Breast epithelium (tissue), 4 donors: Measurements from ENCODE around the gene SALL1. TPM values are rescaled to one million over a fixed set of nuclear protein-coding genes. Genes with fewer than 3 reads are reported as not detected.

ENCODE experiments used
- DNase-seq, 2 donors: peaks; one replicate each; pipeline ENCODE4 v3.0.0-alpha.2; 2019; ENCODE audit warnings: low spot score in 2 of 2
- H3K27ac ChIP-seq, 2 donors: fragments of 200-600 bp; sonication (generic) in 1 of 2; one replicate each; pipeline ENCODE4 v1.5.1; 2016 to 2019; ENCODE audit warnings: mild to moderate bottlenecking in 1 of 2
- H3K27me3 ChIP-seq, 2 donors: fragments of 200-600 bp; sonication (generic) in 1 of 2; one replicate each; pipeline versions ENCODE4 v1.5.1 to v1.6.0; 2017 to 2019; ENCODE audit warnings: control low read depth in 1 of 2, mild to moderate bottlenecking in 1 of 2
- H3K36me3 ChIP-seq: fragments of 200-600 bp; one replicate; pipeline ENCODE4 v1.5.1; 2019
- H3K4me1 ChIP-seq, 2 donors: fragments of 200-600 bp; sonication (generic); one replicate each; pipeline ENCODE4 v1.5.1; 2016 to 2019; ENCODE audit warnings: control low read depth in 1 of 2
- H3K4me3 ChIP-seq, 3 donors: fragments of 200-600 bp; sonication (generic); 1 replicate in 2 of 3; 2 replicates in 1 of 3; pipeline ENCODE4 v1.5.1; 2016 to 2019; ENCODE audit warnings: mild to moderate bottlenecking in 3 of 3, moderate library complexity in 2 of 3
- H3K9me3 ChIP-seq, 2 donors: fragments of 200-600 bp; sonication (generic) in 1 of 2; one replicate each; pipeline ENCODE4 v1.5.1; 2016 to 2019; ENCODE audit warnings: control low read depth in 1 of 2
- CTCF ChIP-seq, 3 donors: fragments of 450-650 bp; IDR thresholded peaks; one replicate each; pipeline ENCODE4 v1.5.1; 2016 to 2017; ENCODE audit warnings: antibody characterized with exemption in 3 of 3, mild to moderate bottlenecking in 3 of 3, moderate library complexity in 3 of 3
- POLR2A ChIP-seq: fragments of 450-650 bp; IDR thresholded peaks from one replicate; pipeline ENCODE4 v1.6.1; 2016; ENCODE audit warnings: antibody characterized with exemption, mild to moderate bottlenecking, moderate library complexity
- POLR2AphosphoS5 ChIP-seq, 3 donors: sonication (generic); formaldehyde crosslinking; IDR thresholded peaks; one replicate each; pipeline ENCODE4 v1.6.1; 2017; ENCODE audit warnings: antibody characterized with exemption in 3 of 3
- intact Hi-C: fragments of 100-400 bp; cut with DNase I; formaldehyde crosslinking; loops from one replicate; pipeline ENCODE4 v1.15.1; 2023; ENCODE audit warnings: low total_unique reads
- total RNA-seq, 3 donors: library from RNA; depleted of rRNA; stranded (reverse); fragments of >200 nt; gene quantifications; one replicate each; pipeline ENCODE4 v1.1.0, GENCODE V29; 2016

Gene SALL1
- total RNA-seq, 3 donors from 2014 or later, result 0.15 to 0.33 (median 0.32) TPM

GRCh38 chr16:51121850-51122249 lies 29.2 kb downstream of the SALL1 start:
- TF ChIP-seq POLR2AphosphoS5 (IDR thresholded peaks at IDR 0.05) (no peak), CTCF (IDR thresholded peaks at IDR 0.05) (no peak), POLR2A (no peak)
- Histone ChIP-seq H3K27me3 (no peaks in the 10 kb centered on the region), H3K9me3 (no peaks in the 10 kb centered on the region), H3K27ac (no peak overlapping the region), H3K4me3 (no peak overlapping the region), H3K36me3 (no peaks in the 10 kb centered on the region), H3K4me1 (no peaks in the 10 kb centered on the region)
- no peak for DNase-seq
- intact Hi-C loops, result no loop called here

DNA sequence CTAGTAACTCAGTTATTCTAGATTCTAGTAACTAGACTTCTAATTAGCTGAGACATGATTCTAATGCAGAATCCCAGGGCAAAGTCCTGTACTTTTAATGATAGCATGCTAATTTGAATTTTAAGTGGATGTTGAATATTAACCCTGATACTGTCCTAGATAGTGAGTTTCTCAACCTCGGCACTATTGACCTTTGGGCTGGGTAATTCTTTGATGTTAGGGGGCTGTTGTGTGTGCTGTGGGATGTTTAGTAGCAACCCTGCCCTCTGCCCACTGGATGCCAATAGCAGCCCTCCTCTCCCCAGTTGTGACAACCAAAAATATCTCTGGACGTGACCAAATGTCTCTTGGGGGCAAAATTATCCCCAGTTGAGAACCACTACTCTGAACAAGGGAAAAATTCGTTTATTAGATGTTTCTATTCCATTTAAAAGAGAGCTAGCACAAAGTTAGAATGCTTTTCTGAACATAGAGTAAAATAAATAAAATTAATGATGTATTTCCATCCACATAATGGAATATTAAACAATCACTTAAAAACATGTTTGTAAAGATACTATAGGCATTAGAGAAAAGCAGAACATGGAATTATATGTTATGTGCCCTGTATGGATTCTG lies 30.2 kb downstream of the SALL1 start:
- TF ChIP-seq POLR2AphosphoS5 (IDR thresholded peaks at IDR 0.05) (no peak), POLR2A (no peak), CTCF (IDR thresholded peaks at IDR 0.05) (no peak)
- Histone ChIP-seq H3K4me1 (no peaks in the 10 kb centered on the region), H3K27me3 (no peaks in the 10 kb centered on the region), H3K9me3 (no peaks in the 10 kb centered on the region), H3K36me3 (no peaks in the 10 kb centered on the region), H3K27ac (no peak overlapping the region), H3K4me3 (no peak overlapping the region)
- intact Hi-C loops, result no loop called here
- DNase-seq, result no peak

- Histone ChIP-seq H3K36me3 (no peaks in the 10 kb centered on the region), H3K4me1 (no peaks in the 10 kb centered on the region), H3K27ac (no peak overlapping the region), H3K9me3 (no peaks in the 10 kb centered on the region), H3K27me3 (peaks cover 0 to under 1% of the 10 kb centered on the region in 2 donors), H3K4me3 (no peak overlapping the region)
- no peak for TF ChIP-seq POLR2A
- TF ChIP-seq POLR2AphosphoS5 (IDR thresholded peaks at IDR 0.05), result no peak
- TF ChIP-seq CTCF (IDR thresholded peaks at IDR 0.05), result no peak
- intact Hi-C loops, result no loop called here
- no peak for DNase-seq
These were observed 30.9 kb downstream of the SALL1 start for GRCh38 chr16:51119973-51120729.

DNA sequence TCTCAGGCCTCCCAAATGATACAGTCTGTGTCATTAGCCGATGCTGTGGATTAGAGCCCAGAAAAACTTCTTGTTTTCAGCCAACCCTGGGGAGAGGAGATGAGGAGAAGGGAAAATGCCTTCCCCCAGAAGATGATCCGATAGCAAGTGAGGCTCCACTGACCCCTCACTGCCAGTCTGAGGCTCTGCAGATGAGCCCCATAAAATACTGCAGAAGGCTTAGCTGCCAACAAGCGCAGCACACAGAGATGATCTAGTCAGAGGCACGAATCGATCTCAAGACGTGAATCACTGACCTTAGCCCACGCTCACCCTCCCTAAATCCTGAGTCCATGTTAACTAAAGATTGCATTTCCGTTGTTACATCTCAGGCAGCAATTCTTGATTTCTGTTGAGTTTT lies 31.5 kb downstream of the SALL1 start:
- intact Hi-C loops, result no loop called here
- peaks cover 0 to 6% of the 10 kb centered on the region in 2 donors for H3K27me3 ChIP-seq

More for the DNA sequence above, 31.5 kb downstream of the SALL1 start:
- Histone ChIP-seq H3K36me3 (no peaks in the 10 kb centered on the region), H3K4me1 (no peaks in the 10 kb centered on the region), H3K9me3 (no peaks in the 10 kb centered on the region), H3K4me3 (no peak overlapping the region), H3K27ac (no peak overlapping the region)
- TF ChIP-seq POLR2AphosphoS5 (IDR thresholded peaks at IDR 0.05) (no peak), POLR2A (no peak), CTCF (IDR thresholded peaks at IDR 0.05) (no peak)
- no peak for DNase-seq
